ENCODE data around the gene NT5DC1.

The NT5DC1 gene

DNA sequence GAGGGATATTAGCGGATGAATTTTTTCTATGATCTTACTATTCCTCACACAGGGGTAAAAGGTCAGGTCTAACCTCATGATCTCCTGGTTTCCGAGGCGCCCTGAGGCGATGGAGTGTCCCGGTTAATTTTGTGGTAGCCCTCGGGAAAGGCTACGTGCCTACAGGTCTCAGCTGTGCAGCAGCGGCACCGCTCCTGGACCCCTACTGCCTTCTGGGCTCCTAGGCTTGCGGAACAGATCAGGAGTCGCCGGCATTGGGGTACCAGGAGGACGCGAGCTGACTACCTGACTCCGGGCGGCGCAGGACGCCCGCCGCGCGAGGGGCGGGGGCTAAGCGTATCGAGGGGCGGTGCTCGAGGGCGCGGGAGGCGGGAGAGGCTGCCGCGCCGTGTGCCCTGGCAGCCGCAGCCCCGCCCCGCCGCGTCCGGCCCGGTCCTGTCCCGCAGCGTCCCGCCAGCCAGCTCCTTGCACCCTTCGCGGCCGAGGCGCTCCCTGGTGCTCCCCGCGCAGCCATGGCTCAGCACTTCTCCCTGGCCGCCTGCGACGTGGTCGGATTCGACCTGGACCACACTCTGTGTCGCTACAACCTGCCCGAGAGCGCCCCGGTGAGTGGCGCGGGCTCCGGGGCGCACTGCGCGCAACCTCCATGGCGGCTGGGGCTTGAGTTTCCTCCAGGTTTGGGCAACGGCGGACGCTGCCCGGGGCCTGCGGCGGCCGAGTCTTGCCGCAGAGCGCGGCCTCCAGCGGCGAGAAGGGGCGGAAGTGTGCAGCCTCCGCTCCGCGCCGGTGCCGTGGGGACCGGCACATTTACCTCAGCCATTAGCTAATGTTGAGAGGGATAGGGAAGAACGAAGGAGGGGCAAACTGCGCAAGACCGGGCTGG, at the start of gene NT5DC1:
Gene NT5DC1, plus strand, starts transcription at position 435 of the 883 bp plus-strand sequence. Its CDS starts 78 bp downstream, at position 513.
- DNase-seq, result peak; percentile 62 to 69

- no peak for DNase-seq
These were observed 49.4 kb upstream of the NT5DC1 start for GRCh38 chr6:116051244-116051643.

GRCh38 chr6:116055513-116055912, 45.1 kb upstream of the NT5DC1 start:
- no peak for DNase-seq

GRCh38 chr6:116057766-116058165, 42.9 kb upstream of the NT5DC1 start:
- DNase-seq, result no peak

- no peak for DNase-seq
These were observed 40.7 kb upstream of the NT5DC1 start for GRCh38 chr6:116059713-116060571.

DNA sequence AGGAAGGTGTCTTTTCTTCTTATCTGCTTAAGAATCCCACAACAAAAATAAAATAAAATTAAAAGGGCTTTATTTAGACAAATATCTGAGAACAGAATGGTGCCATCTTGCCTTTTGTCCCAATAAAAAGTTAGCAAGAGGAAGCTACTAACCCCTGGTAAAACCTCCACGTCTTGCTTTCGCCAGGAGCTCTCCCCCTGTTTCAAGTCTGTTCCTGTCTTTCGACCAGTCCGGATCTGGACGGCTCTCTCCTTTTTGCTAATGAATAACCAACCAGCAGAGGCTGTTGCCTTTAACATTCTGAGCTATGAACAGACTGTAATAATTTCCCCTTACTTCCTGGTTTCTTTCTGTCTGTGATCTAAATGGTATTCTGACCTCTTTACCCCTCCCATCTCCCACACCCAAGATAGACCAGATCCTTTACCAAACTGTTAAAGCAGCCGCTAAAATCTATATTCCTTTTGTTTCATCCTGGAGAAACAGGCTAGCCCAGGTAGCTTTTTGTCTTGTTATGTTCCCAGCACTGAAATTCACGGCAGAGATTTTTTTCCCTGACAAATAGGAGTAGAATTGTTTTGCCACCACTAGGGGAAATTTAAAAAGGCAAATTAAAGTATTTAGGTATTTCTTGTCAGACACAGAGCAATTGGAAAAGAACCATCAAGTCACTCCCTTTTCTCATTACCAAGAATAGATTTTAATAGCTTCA, 39.9 kb upstream of the NT5DC1 start, which contains the start of gene FRK:
Gene FRK, minus strand, starts transcription at position 320 of the 712 bp plus-strand sequence. CDS start 580 bp downstream, outside the sequence.
- DNase-seq, result no peak

GRCh38 chr6:116062496-116062895, 38.2 kb upstream of the NT5DC1 start:
- no peak for DNase-seq

DNA sequence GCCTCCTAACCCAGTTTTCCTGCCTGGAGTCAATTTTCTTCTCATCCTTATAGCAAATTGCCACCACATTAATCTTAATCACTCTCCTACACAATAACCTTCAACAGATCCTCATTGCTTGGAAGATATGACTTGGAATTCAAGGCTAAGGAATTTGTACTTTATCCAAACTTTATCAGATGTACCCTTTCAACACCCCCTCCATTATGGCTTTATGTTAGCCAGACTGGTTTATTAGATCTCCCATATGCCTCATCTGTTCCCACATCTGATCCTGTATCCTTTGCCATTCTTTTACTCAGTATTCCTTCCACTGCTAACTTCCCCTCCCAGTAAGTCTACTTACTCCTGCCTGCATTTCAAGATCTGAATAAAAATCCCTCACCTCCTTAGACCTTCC, 36.0 kb upstream of the NT5DC1 start:
- no peak for DNase-seq

DNA sequence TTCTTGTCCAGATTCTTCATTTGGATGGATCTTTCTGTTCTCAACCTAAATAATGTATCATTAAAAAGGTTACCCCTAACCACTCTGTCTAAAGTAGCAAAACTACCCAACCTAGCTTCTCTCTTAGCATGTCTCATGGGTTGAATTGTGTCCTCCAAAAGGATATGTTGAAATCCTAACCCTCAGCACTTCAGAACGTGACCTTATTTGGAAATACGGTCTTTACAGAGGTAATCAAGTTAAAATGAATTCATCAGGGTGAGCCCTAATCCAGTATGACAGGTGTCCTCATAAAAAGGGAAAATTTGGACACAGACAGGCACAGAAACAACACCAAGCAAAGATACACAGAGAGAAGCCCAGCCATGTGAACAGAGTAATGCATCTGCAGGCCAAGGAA, 33.9 kb upstream of the NT5DC1 start:
- no peak for DNase-seq

DNA sequence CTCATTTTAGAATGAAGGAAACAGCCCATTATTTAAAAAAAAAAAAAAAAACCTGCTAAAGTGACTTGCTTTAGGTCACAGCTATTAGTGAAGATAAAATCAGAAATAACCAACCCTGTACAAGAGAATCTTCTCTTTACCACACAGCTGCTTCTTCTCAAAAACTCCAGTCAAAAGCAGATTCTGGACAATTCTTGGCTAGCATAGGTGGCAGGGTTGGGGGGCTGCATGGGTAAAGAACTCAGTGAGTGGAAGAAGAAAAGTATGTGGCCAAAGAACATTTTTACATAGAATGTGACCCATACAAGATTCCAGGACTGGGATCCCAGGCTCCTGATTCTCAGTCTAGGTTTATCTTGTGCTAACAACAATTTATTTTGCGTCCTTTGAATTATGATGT, 30.6 kb upstream of the NT5DC1 start:
- no peak for DNase-seq

- DNase-seq, result no peak
These were observed 29.9 kb upstream of the NT5DC1 start for GRCh38 chr6:116070616-116071389.

GRCh38 chr6:116072368-116072767, 28.3 kb upstream of the NT5DC1 start:
- DNase-seq, result no peak

DNA sequence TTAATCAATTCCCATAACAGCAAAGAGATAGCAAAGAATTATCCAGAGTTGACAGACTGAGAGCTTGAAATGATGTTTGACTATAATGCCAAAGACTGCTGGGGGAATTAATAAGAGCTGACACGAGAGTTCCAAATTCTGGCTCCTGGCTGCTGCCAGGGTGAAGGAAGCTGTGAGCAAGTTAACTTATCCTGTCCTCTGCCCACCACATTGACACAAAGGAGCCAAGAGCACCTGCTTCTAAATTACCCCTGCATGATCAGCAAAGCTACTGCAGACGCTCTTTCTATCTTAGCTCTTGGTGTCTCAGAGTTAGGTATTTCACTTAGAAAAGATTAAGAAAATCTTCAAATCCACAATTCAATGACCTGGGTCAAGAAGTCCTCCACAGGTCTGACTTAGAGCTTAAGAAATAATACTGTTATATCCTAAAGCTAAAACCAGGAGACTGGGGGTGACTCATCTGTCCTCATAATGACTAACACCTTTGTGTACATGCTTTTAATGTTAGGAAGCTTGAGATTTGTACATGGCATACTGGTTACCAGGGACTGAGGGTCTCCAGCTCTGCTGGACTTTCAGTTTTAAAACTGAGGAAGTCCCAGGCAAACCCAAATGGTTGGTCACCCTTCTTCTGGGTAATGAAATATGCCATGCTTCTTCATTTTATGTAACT, 26.8 kb upstream of the NT5DC1 start:
- DNase-seq, result no peak

DNA sequence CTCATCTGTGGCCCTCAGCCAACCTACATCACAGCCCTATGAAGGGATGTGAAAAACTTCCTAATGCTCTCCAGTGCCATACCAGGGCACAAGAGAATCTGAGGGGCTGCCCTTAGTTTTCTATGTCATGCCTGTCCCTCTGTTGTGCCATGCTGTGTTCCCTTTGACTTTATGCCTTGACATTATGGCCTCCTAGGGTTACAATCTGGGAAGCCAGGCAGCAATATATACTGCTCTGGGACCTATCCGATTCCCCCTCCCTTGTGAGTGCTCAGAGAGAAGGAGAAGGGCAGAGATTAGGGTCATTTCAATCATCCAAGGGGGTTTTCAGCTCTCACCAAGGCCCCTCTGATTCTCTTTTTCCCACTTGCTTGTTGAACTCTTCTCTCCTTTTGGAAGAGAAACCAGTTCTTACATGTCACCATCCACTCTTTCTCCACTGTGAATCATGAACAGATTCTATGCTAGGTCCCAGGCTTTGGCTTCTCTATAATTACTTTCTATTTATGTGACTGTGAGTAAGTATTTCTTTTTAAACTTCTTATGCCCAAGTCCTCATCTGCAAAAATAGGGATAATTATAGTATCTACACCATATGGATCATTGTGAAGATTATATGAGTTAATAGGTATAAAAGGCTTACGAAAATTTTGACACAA, 25.8 kb upstream of the NT5DC1 start:
- no peak for DNase-seq

DNA sequence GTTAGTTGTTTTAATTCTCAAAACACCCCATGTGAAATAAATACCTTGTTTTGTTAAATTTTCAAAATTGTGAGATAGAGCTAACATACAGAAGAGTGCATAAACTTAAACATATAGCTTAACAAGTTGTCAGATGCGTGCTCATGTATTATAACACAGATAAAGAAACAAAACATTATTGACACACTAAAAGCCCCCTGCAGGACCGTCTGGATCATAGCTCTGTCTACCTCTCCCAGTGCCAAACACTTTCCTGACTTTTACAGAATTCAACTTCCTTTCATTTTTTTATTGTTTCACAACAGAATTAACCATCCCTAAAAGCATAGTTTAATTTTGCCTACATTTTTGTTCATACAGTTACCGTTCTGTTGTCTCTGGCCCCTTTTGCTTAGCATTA, 22.1 kb upstream of the NT5DC1 start:
- no peak for DNase-seq

DNA sequence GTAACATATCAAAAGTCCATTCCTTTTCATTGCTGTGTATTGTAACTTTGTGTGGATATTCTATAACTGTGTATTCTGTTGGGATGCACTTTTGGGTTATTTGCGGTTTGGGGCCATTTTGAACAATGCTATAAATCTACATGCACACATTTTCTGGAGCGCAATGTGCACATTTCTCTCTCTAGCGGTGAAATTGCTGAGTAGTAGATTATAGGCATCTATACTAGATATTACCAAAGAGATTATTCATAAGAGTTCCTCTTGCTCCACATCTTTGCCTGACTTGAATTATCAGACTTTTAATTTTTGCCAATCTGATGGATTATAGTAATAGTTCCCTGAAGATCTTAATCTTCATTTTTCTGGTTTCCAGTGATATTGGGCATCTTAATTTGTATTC, 21.7 kb upstream of the NT5DC1 start:
- DNase-seq, result no peak

DNA sequence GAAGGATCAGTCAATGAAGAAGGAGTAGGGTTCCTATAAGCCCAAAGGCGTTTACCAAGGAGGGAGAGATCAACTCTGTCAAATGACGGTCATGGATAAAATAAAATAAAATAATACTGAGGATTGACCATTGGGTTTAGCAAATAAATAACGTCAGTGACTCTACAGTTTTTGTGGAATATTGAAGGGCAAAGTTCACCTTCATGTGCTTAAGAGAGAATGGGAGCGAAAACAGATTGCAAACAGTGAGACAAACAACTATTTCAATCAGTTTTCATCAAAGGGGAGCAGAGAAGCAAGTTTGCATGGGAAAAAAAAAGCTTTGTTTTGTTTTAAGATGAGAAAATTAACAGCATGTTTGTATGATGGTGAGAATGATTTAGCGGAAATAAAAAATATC, 17.6 kb upstream of the NT5DC1 start:
- no peak for DNase-seq

DNA sequence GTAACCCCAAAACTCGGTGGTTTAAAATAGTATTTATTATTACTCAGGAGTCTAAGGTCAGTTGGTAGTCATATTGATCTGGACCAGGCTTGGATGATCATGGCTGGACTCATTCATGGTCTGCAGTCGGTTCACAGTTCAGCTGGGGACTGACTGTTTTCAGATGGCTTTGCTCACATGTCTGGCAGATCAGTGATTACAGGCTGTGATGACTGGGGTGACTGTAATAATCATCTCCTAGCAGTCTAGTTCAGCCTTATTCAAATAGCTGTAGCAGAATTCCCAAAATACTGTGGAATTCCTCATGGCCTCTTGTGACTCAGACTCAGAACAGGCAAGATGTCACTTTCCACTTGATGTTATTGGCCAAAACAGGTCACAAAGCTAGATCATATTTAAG, 16.4 kb upstream of the NT5DC1 start:
- no peak for DNase-seq

DNA sequence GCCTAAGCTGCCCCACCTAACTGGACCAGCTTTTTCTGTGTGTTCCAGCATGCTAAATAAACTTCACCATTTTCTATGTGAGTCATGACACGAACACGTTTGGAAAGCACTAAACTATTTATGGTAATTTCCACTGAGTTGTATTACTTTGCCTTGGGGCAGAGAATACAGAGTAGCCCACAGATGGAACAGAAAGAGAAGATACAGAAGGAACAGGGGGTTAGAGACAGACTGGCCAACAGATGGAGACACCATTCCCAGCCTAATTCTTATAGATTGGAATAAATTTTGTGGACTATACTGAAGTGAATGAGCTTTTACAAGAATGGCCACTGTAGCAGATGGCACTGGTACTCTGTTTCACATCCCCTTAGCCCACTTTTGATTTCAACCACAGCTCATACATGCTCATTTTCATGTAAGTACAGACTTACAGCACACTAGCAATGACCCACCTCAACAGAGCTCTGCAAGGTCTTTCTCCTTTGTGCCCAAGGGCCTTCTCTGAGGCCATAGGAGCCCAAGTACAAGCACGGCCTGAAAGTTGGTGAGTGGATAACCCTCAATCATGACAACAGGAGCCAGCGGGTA, 13.1 kb upstream of the NT5DC1 start:
- DNase-seq, result no peak

DNA sequence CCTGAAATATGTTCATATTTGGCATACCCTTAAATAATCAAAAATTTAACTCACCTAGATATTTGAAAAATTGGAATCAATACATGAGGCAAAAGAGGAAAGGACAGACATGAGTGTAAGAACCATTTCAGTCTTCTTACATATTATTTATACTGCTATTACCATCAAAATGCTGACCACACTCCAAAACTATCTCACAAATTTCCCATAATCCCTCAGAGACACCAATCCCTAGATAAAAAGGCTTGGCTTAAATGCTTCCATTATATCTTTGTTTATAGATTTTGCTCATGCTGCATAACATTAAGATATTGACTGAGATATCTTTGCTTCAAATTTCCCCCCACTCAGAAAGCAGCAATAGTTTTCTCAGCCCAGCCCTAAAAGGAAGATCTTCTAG, 11.7 kb upstream of the NT5DC1 start:
- no peak for DNase-seq

- no peak for DNase-seq
These were observed 10.4 kb upstream of the NT5DC1 start for GRCh38 chr6:116090251-116090650.

Data from NCI-H187 (cell line).